Activated CD8-positive, alpha-beta memory T cell treated with anti-CD3 and anti-CD28 coated beads, Interleukin-2, amount 50 U/mL, for 1 hour (primary cell): Measurements from ENCODE around the gene ARHGEF28.

ENCODE experiments used
- DNase-seq: peaks from one replicate; pipeline ENCODE4 v3.0.0-alpha.2; 2020; ENCODE audit errors: extremely low read depth

Gene ARHGEF28

GRCh38 chr5:73856997-73857396 lies 231.0 kb downstream of the ARHGEF28 start:
- no peak for DNase-seq

GRCh38 chr5:73857446-73857845 lies 231.4 kb downstream of the ARHGEF28 start:
- no peak for DNase-seq

- DNase-seq, result no peak
Observed at GRCh38 chr5:73858054-73858453, 232.1 kb downstream of the ARHGEF28 start.

- no peak for DNase-seq
Observed at GRCh38 chr5:73858776-73859175, 232.8 kb downstream of the ARHGEF28 start.

GRCh38 chr5:73859696-73860095 lies 233.7 kb downstream of the ARHGEF28 start:
- no peak for DNase-seq

- no peak for DNase-seq
Observed at GRCh38 chr5:73861313-73861988, 235.5 kb downstream of the ARHGEF28 start.

GRCh38 chr5:73862796-73863195 lies 236.8 kb downstream of the ARHGEF28 start:
- no peak for DNase-seq

GRCh38 chr5:73863876-73864275 lies 237.9 kb downstream of the ARHGEF28 start:
- DNase-seq, result no peak

- no peak for DNase-seq
Observed at GRCh38 chr5:73865315-73865714, 239.3 kb downstream of the ARHGEF28 start.

GRCh38 chr5:73867345-73868335 lies 241.6 kb downstream of the ARHGEF28 start:
- no peak for DNase-seq

GRCh38 chr5:73883646-73884045 lies 257.6 kb downstream of the ARHGEF28 start:
- no peak for DNase-seq

- no peak for DNase-seq
Observed at GRCh38 chr5:73887688-73888087, 261.7 kb downstream of the ARHGEF28 start.

- DNase-seq, result no peak
Observed at GRCh38 chr5:73890569-73890968, 264.6 kb downstream of the ARHGEF28 start.

- no peak for DNase-seq
Observed at GRCh38 chr5:73892218-73892617, 266.2 kb downstream of the ARHGEF28 start.

GRCh38 chr5:73892806-73893205 lies 266.8 kb downstream of the ARHGEF28 start:
- DNase-seq, result no peak

GRCh38 chr5:73893813-73894212 lies 267.8 kb downstream of the ARHGEF28 start:
- DNase-seq, result no peak

- DNase-seq, result no peak
Observed at GRCh38 chr5:73894860-73895259, 268.9 kb downstream of the ARHGEF28 start.

- DNase-seq, result no peak
Observed at GRCh38 chr5:73895471-73895870, 269.5 kb downstream of the ARHGEF28 start.

- DNase-seq, result no peak
Observed at GRCh38 chr5:73896097-73896496, 270.1 kb downstream of the ARHGEF28 start.

GRCh38 chr5:73896668-73897067 lies 270.7 kb downstream of the ARHGEF28 start:
- no peak for DNase-seq

GRCh38 chr5:73897893-73898292 lies 271.9 kb downstream of the ARHGEF28 start:
- DNase-seq, result no peak

GRCh38 chr5:73899055-73899454 lies 273.1 kb downstream of the ARHGEF28 start:
- DNase-seq, result no peak

GRCh38 chr5:73899916-73900315 lies 273.9 kb downstream of the ARHGEF28 start:
- DNase-seq, result no peak
